SKM-1 treated with dmso at 0.1 percent for 144 hours (cell line): Measurements from ENCODE around the gene HECTD1.
"Not testable (repeated sequence)": the region's sequence is repeated elsewhere in the genome, so short reads cannot be mapped to it uniquely, and the experiment has no call there.

Experiments
- DNase-seq: peaks from one replicate; lab custom pipeline; 2025; ENCODE audit not compliant: unreplicated experiment; lab: John Stamatoyannopoulos, UW

The HECTD1 gene

DNA sequence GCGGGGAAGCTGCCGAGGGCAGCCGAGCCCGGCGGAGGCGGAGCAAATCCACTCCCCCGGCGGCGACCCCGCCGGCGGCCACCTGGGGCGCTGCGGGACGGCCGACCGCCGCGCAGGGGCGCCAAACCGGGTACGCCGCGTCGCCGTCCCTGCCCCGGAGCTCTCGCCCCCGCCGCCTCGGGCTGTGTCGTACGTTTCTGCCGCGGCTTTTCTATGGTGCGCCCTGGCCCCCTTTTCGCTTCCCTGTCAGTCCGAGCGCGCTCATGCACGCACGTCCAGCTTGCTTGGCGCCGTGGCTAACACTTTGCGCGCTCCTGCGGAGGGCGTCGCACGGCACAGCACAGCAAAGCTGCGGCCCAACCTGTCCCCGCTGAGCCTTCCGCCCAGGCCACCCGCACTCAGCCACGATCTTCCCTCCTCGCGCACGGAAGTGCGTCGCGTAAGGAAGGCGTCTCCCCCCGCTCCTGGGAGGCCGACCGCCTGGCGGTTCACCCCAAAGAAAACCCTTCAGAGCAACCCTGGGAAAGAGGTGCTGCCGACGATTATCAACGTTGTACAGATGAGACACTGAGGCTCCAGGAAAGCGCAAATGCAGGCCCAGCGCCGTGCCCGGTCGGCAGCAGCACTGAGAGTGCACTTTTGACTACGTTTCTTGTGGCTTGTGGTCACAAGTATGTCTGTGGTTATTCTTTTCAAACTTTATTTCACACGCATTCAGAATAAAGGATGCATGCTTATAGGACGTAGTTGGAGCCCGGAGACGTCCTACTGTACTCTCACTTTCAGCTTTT lies at the start of gene HECTD1:
HECTD1 (minus strand) TSS at position 39 of the 791 bp plus-strand sequence. CDS start 1,857 bp downstream, outside the sequence.
- peak; percentile 54 for DNase-seq

DNA sequence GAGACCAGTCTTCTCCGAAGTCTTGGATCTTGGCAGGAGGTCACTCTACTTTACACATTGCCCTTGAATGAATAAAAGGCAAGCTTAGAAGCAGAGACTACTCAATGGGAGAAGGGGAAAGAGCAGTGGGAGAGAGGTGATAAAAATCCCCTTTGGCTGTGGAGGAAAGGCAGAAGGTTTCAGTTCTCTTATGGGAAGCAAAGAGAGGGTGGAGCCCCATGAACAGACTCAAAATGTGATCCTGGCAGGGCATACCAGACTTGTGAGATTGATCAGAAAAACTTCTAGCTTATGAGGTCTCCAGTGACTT lies 49.6 kb upstream of the HECTD1 start:
- no peak for DNase-seq

DNA sequence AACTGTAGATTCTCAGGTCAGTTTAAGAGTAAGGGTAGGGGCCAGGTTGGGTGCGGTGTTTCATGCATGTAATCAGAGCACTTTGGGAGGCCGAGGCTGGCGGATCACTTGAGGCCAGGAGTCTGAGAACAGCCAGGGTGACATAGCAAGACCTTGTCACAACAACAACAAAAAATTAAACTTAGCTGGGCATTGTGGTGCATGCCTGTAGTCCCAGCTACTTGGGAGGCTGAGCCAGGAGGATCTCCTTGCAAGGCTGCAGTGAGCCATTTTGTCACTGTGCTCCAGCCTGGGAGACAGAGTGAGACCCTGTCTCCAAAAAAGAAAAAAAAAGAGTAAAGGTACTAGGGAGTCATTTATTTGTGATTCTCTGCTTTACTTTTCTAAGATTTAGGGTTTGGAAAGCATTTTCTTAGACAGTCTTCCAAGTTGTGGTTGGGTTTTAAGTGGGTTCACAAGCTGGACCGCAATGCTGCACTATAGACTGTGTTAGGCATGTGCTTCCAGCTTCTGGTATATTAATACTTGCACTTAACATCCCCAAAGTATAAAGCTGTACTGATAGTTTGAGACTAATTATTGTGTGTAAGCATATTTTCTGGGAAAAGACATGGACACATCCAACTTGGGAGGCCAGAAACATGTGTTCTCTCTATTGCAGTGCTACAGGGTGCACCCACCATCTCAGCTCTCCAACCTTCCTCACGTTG lies 49.1 kb upstream of the HECTD1 start:
- no peak for DNase-seq

DNA sequence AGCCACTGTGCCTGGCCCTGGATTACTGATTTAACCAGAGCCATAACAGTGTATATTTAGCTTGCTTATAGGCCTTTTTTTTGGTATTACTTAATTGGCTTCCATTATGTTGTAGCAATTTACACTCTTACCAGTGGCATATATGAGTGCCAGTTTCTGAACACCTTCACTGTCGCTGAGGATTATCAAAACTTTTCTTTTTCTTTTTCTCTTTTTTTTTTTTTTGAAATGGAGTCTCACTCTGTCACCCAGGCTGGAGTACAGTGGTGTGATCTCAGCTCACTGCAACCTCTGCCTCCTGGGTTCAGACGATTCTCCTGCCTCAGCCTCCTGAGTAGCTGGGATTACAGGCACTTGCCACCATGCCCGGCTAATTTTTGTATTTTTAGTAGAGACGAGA lies 48.3 kb upstream of the HECTD1 start:
- DNase-seq = not testable (repeated sequence)

DNA sequence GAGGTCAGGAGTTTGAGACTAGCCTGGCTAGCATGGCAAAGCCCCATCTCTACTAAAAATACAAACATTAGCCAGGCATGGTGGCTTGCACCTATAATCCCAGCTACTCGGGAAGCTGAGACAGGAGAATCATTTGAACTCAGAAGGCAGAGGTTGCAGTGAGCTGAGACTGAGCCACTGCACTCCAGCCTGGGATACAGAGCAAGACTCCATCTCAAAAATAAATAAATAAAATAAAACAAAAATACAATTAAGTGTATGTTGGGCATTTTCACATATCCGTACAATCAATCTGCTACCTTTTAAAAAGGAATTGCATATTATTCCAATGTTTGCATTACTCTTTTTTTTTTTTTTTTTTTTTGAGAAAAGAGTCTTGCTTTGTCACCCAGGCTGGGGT lies 47.7 kb upstream of the HECTD1 start:
- DNase-seq = no peak

DNA sequence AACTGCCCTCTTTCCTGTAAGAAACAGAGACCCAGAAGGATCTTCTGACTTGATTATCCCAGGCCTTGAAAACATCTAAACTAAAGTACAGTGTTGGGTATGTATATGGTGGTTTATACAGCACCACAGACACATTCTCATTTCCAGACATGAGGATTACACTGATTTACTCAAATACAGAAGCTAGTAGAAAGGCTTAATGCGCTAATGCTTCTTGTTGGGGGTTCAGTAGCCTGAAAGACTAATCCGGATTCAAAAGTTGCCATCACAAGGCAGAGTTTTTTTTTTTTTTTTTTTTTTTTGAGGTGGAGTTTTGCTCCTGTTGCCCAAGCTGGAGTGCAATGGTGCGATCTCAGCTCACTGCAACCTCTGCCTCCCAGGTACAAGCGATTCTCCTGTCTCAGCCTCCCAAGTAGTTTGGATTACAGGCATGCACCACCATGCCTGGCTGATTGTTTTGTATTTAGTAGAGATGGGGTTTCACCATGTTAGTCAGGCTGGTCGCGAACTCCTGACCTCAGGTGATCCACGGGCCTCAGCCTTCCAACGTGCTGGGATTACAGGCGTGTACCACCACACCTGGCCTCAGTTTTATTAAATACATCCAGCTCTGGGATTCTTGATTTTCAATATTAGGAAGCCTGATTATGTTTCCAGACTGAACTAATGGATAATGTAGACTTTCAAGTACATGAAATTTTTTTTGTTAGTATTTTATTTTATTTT lies 46.3 kb upstream of the HECTD1 start:
- no peak for DNase-seq

DNA sequence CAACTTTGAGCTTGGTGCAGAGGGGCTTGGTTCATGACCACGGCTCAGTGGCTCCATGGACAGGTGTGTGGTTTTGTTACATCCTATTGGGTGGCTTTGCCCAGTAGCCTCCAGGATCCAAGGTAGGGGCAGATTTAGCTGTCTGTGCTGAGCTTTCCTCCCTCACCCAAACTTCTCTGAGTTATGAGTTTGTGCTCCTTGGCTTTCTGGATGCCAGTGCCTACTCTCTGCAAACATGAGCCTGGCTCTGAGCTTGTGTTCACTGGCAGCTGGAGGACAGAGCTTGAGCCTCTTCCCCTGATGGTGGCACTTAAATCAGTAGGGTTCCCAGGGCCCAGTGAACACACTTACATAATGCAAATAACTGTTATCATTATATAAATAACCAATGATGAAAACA lies 45.3 kb upstream of the HECTD1 start:
- no peak for DNase-seq

DNA sequence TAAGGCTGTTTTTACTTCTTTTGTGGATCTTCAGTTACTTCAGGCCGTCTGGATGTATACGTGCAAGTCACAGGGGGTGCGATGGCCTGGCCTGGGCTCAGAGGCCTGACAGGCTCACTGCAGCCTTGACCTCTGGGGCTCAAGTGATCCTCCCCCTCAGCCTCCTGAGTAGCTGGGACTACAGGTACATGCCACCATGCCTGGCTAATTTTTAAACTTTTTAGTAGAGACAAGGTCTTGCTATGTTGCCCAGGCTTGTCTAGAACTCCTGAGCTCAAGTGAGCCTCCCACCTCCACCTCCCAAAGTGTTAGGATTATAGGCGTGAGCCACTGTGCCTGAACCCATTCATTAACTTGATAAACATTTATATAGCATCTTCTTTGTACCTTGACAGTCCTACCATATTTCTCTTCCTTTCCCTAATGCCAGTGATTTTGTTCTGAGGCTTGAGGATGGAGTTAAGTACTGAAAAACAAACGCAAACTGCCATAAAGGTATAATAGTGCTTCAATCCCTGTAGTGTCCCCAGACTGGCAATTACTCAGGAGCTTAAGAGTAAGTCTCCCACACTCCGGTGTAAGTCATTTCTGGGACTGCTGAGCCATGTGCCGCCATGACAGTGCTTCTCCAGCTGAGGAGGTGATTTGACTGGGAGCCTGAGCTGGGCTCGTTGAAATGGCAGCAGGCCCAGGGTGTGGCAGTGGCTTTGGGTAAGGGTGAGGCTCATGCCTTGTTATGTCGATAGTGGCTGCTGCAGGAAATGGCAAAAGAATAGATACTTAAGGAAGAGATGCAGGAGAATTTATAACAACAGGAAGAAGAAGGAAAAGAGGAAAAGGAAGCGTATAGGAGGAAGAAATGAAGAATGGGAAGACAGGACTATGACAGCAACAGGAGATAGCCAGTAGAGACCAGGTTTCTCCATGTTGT lies 43.7 kb upstream of the HECTD1 start:
- no peak for DNase-seq

DNA sequence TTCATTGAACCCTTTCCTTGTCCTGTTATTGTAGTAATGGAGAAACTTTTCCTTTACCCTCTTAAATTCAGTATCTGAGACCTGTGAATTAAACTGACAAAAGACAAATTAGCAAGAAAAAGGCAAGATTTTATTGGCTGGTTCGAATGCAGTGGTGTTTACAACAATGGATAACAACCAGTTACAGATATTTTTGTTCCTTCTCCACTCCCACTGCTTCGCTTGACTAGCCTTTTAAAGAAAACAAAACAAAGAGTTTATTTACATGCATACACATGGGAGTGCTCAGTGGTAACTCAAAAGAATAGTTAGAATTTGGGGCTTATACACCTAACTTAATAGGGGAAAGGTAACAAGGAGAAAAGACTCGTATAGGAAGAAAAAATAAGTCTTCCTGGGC lies 37.0 kb upstream of the HECTD1 start:
- no peak for DNase-seq

DNA sequence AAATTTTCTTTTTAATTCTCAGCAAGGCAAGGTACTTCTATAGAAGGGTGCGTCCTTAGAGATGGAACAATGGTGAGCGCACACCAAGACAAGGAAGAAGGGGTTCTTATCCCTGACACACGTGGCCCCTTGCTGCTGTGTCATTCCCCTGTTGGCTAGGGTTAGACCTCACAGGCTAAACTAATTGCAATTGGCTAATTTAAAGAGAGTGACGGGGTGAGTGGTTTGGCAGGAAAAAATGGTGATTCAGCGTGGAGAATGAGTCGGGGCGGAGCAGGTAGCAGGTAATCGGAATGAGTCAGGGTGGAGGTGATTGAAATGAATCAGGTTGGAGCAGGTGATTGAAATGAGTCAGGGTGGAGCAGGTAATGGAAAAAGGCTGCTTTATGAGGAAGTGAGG lies 36.3 kb upstream of the HECTD1 start:
- DNase-seq = no peak

DNA sequence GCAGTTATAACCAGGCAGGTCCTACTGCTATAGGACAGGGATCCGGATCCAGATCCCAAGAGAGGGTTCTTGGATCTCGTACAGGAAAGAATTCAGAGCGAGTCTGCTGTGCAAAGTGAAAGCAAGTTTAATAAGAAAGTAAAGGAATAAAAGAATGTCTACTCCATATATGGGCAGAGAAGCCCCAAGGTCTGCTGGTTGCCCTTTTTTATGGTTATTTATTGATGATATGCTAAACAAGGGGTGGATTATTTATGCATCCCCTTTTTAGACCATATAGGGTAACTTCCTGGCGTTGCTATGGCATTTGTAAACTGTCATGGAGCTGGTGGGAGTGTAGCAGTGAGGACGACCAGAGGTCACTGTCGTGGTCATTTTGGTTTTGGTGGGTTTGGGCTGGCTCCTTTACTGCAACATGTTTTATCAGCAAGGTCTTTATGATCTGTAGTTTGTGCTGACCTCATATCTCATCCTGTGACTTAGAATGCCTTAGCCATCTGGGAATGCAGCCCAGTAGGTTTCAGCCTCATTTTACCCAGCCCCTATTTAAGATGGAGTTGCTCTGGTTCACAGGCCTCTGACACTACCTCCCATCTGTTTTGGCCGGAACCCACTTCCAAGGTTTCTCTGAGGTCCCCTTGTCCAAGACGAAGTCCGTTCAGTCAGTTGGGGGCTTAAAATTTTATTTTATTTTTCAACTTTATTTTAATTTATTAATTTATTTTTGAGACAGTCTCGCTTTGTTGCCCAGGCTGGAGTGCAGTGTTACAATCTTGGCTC lies 34.8 kb upstream of the HECTD1 start:
- not testable (repeated sequence) for DNase-seq

DNA sequence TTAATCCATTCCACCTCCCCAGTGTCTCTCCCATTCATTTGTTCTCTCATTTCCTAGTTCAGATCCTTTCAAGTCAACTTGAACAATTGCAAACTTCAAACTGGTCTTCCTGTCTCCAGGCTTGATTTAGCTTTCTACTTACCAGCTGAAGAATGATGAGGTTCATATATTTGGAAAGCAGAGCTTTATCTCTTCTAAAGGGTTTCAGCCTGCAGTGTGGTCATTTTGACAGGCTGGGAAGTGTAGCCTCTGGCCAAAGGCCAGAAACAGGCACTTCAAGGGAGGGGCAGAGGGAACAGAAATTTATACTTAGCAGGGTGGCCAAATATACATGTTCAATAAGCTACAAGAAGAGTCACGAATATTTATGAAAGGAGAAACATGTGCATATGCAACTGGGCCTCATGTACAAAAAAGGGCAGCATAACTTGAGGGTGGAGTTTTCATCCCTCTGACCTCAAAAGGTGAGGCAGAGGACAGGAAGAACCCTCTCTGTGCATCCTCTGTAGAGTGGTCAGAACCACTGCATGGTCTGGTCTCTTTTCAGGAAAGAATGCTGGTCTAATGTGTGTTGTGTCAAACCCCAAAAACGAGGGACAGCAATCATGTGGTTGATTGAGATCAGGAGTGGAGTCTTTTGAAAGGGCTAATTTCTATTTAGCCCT lies 34.0 kb upstream of the HECTD1 start:
- DNase-seq = no peak

DNA sequence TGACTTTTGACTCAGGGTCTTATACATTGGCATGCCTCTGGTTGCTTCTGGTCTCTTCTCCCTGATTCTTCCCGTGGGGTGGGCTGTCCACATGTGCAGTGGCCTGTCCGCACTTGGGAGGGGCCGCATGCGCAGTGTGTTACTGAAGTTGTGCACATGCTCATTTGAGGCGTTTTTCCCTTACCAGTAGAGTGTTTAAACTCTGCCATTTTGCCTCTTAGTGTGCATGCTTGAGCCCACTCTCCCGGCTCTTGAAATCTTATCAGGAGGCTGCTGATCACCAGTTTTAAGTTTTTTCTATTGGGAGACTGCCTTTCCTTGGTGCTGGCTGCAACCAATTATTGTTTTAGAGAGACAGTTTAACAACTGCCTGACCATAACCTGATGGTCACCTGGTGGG lies 32.1 kb upstream of the HECTD1 start:
- DNase-seq = no peak

DNA sequence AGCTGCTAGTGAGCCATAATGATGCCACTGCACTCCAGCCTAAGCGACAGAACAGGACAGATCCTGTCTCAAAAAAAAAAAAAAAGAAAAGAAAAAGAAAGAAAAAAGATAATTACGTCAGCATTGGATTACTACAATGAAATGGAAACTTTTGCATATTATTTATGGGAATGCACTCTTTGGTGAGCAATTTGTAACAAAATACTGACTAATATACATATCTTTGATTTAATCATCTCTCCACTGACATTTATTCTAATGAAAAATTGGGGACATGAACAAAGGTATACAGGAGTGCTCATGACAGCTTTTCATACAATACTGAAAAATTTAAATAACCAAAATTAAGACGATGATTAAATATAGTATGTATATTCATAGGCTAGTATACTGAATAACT lies 27.9 kb upstream of the HECTD1 start:
- DNase-seq = no peak

DNA sequence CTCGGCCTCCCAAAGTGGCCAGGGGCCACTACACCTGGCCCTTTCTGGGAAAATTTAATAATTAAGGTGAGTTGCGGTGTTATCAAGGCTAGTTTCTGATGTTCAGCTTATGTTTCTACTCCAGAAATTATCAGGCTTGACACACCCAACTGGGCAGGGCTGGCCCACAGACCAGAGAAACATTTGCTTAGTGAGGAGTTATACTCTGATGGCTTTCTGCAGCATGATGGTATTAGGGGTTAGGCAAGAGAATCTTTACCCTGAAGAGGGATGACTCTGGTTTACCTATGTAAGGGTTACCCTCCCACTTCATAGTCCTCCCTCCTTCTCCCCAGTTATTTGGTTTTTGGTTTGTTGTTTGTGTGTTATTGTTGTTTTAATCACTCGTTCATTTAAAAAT lies 24.5 kb upstream of the HECTD1 start:
- DNase-seq = no peak

DNA sequence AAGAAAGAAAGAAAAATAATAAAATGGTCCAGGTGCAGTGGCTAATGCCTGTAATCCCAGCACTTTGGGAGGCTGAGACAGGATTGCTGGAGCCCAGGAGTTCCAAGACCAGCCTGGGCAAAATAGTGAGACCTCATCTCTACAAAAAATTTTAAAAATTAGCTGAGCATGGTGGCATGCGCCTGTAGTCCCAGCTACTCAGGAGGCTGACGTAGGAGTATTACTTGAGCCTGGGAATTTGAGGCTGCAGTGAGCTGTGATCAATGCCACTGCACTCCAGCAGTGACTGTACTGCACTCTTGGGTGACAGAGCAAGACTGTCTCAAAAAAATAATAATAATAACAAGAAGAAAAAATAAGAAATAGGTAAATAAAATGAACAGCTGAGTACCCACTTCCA lies 23.7 kb upstream of the HECTD1 start:
- DNase-seq = not testable (repeated sequence)

DNA sequence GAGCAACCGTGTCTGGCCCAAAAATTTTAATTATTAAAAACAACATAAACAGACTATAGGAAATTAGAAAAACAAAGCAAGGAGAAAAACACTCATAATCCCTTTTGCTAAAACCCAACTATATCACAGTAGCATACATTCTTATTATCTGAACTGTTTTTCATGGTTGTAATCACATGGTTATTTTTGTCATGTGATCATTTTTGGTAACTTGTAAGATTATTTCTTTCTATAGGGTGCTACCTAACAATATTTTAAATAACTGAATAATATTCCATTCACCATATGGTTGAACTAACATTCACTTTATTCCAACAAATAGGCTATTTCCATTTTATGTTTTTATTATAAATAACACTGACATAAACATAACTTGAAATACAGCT lies 23.0 kb upstream of the HECTD1 start:
- DNase-seq = no peak

DNA sequence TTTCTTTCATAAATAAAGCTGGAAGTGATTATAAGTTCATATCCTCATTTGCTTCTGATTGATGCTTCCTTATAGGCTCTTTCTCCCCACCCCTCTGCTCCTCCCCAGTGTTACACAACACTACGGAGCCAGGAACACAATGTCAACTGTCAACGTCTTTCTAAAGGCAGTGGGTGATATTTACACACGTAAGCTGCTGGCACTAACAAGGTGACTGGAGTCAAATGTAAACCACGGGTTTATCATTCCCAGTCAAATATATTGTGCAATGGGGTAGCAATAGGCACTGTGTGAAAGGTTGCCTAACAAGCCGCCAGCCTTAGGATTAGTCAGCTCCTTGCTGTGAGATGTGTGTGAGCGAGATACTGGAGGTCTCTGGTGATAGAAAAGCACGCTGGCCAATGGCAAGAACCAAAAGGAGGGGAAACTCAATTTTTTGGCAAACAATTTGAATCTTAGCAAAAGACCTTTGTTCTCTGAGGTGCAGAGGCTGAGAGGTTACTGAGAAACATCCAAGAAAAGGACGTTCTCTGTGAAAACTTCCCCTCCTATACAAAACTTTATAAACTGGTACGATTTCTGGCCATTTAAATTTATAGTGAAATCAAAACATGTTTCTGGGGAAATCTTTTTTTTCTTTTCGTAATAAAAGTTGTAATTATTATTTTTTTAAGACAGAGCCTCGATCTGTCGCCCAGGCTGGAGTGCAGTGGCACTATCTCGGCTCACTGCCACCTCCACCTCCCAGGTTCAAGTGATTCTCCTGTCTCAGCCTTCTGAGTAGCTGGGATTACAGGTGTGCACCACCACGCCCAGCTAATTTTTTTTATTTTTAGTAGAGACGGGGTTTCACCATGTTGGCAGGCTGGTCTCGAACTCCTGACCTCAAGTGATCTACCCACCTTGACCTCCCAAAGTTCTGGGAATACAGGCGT lies 22.3 kb upstream of the HECTD1 start:
- peak; percentile 79 for DNase-seq

DNA sequence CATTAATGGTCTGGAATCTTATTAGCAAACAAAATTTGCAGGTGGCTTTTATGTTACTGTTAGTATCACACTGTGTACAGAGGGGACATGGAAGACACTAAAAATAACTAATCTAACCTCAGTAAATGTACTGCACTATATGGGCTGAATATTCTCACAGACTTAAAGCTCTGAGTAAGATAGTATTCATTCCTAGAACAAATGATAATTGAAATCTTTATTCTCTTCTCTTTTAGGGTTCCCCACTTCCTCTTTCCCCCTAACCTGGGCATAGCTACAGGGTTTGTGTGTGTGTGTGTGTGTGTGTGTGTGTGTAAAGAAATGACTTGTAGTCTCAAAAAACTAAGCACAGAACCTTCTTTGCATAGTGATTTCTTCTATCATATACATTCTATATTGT lies 21.4 kb upstream of the HECTD1 start:
- no peak for DNase-seq
